ENCODE results near the gene NQO2. TPM values are rescaled to one million over a fixed set of nuclear protein-coding genes. Genes with fewer than 3 reads are reported as not detected.

NQO2 gene
- polyA plus RNA-seq (ENCODE audit: insufficient read length) = 16.4 TPM

GRCh38 chr6:2999618-3000557 lies at the start of gene NQO2:
Gene NQO2 (plus strand): TSS chr6:2999894. CDS start chr6:3006553, 6,659 bp downstream.
- DNase-seq = peak; percentile 84

GRCh38 chr6:2950713-2951112 lies 49.0 kb upstream of the NQO2 start:
- no peak for DNase-seq

GRCh38 chr6:2951728-2952127 lies 48.0 kb upstream of the NQO2 start:
- DNase-seq = no peak

- DNase-seq = peak; percentile 82
These were observed 47.1 kb upstream of the NQO2 start for GRCh38 chr6:2952557-2953095.

GRCh38 chr6:2953098-2953497 lies 46.6 kb upstream of the NQO2 start:
- DNase-seq = no peak

GRCh38 chr6:2956930-2957685 lies 42.6 kb upstream of the NQO2 start:
- no peak for DNase-seq

- DNase-seq = no peak
These were observed 41.9 kb upstream of the NQO2 start for GRCh38 chr6:2957696-2958330.

GRCh38 chr6:2958331-2958711 lies 41.4 kb upstream of the NQO2 start:
- no peak for DNase-seq

- DNase-seq = no peak
These were observed 40.9 kb upstream of the NQO2 start for GRCh38 chr6:2958776-2959175.

GRCh38 chr6:2959909-2960719 lies 39.6 kb upstream of the NQO2 start:
- DNase-seq = no peak

- no peak for DNase-seq
These were observed 38.8 kb upstream of the NQO2 start for GRCh38 chr6:2960935-2961334.

GRCh38 chr6:2961506-2961905 lies 38.2 kb upstream of the NQO2 start:
- no peak for DNase-seq

GRCh38 chr6:2962004-2962403 lies 37.7 kb upstream of the NQO2 start:
- DNase-seq = no peak

- DNase-seq = no peak
These were observed 37.1 kb upstream of the NQO2 start for GRCh38 chr6:2962636-2963035.

- no peak for DNase-seq
These were observed 35.9 kb upstream of the NQO2 start for GRCh38 chr6:2963756-2964155.

GRCh38 chr6:2964793-2965505 lies 34.7 kb upstream of the NQO2 start:
- DNase-seq = no peak

GRCh38 chr6:2966347-2966746 lies 33.3 kb upstream of the NQO2 start:
- DNase-seq = no peak

GRCh38 chr6:2967936-2968335 lies 31.8 kb upstream of the NQO2 start:
- no peak for DNase-seq

GRCh38 chr6:2968600-2969135 lies 31.0 kb upstream of the NQO2 start:
- no peak for DNase-seq

- DNase-seq = no peak
These were observed 30.1 kb upstream of the NQO2 start for GRCh38 chr6:2969549-2969948.

Measured in hindlimb muscle (tissue), 1 donor.